Activated CD4-positive, alpha-beta memory T cell treated with anti-CD3 and anti-CD28 coated beads for 36 hours (primary cell): Measurements from ENCODE around the gene PRKAG1. TPM values are rescaled to one million over a fixed set of nuclear protein-coding genes. Genes with fewer than 3 reads are reported as not detected.

Experiments
- CTCF ChIA-PET: fragments of 350-600 bp; sonication (Branson Sonifier 250); formaldehyde crosslinking; loops from one replicate; lab custom pipeline; 2021; ENCODE audit warnings: antibody characterized with exemption, inconsistent platforms; lab: Charles Lee
- POLR2A ChIA-PET: fragments of 350-600 bp; sonication (Branson Sonifier 250); formaldehyde crosslinking; loops from one replicate; lab custom pipeline; 2021; ENCODE audit warnings: antibody characterized with exemption; lab: Charles Lee
- DNase-seq: peaks from one replicate; pipeline ENCODE4 v3.0.0-alpha.2; 2020
- H3K27ac Mint-ChIP-seq: one replicate; pipeline ENCODE4 v1.8.0; 2021; ENCODE audit warnings: mixed read lengths
- H3K27me3 Mint-ChIP-seq: one replicate; pipeline ENCODE4 v1.8.0; 2021; ENCODE audit warnings: mixed read lengths
- H3K36me3 Mint-ChIP-seq: one replicate; pipeline ENCODE4 v1.8.0; 2021; ENCODE audit warnings: mixed read lengths
- H3K4me1 Mint-ChIP-seq: one replicate; pipeline ENCODE4 v1.8.0; 2021; ENCODE audit warnings: low read depth, mixed read lengths
- H3K4me3 Mint-ChIP-seq: one replicate; pipeline ENCODE4 v1.8.0; 2021; ENCODE audit warnings: mild to moderate bottlenecking, mixed read lengths
- H3K9me3 Mint-ChIP-seq: one replicate; pipeline ENCODE4 v1.8.0; 2021; ENCODE audit warnings: mixed read lengths
- intact Hi-C: fragments of 100-400 bp; cut with micrococcal nuclease; formaldehyde crosslinking; loops from one replicate; pipeline ENCODE4 v1.15.1; 2023
- total RNA-seq, 2 experiments: library from RNA; stranded (reverse); gene quantifications; one replicate each; pipeline ENCODE4 v1.2.3, GENCODE V29; 2021

Gene PRKAG1
- total RNA-seq, 2 experiments from 2014 or later: 52.0 to 55.8 TPM

DNA sequence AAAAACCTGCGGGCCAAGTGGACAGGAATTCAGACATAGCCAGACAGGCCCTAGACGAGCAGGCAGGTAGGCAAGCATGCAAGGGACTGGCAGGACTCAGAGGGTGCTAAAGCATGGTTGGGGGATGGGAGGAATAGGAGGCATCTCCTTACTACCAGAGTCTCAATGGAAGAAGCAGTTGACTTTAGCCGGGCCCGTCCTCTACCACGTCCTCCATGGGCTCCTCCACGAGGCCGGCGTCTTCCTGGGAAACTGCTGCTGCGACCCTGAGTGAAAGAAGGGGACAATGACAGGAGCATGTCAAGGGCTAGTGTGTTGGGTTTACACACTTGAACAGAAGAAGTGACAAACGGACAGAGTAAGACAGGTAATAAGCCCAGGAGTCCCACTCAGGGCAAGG, 30.4 kb upstream of the PRKAG1 start:
- Mint-ChIP-seq H3K27me3 (no peaks in the 10 kb centered on the region), H3K4me3 (no peak overlapping the region), H3K4me1 (peaks cover under 1% of the 10 kb centered on the region), H3K9me3 (no peaks in the 10 kb centered on the region), H3K36me3 (peaks cover 74% of the 10 kb centered on the region), H3K27ac (no peak overlapping the region)
- CTCF ChIA-PET: interaction anchor here (1.0 to 1.5 kb wide), 5 partner anchors 15 to 61 kb away, joined by 3 to 5 read pairs (median 3); no protein-coding TSS in a partner anchor
- POLR2A ChIA-PET: no interaction called here
- DNase-seq: no peak
- intact Hi-C loops: no loop called here

DNA sequence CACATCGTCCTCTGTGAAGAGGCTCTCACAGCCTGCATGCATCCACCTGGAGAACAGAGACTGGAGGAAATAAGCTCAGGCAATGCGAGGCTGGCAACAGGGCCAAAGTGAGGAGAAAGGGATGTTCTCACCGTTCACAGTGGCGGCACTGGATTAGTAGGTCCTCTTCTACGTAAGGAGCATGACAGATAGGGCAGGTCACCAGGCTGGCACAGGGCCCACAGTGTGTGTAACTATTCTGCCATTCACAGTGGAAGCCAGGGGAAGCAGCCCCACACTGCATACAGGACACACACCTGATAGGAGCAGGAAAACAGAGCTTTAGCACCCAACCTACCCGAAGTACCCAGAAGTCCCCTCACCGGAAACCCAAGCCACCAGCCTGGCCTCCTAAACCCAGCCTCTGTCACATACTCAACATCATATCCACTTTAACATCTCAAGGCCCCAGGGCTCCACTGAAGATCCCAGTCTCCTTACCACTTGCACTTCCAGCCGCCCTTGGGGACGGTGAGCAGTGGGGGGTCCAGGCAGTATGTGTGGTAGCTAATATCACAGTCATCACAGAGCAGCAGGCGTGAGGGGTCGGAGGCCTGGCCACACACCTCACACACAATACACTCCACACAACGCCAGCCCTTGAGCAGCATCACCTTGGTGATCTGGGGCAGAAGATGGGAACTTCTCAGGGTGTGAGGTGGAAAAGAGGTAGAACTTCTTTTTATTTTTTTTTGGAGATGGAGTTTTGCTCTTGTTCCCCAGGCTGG, 27.7 kb upstream of the PRKAG1 start:
- peaks cover 75% of the 10 kb centered on the region for H3K36me3 Mint-ChIP-seq
- intact Hi-C loops: no loop called here
- CTCF ChIA-PET: interaction anchor here (0.9 kb wide), 1 partner anchor 22 kb away, joined by 3 read pairs; no protein-coding TSS in a partner anchor
- peaks cover 2% of the 10 kb centered on the region for H3K4me1 Mint-ChIP-seq
- H3K9me3 Mint-ChIP-seq: no peaks in the 10 kb centered on the region
- no peaks in the 10 kb centered on the region for H3K27me3 Mint-ChIP-seq
- POLR2A ChIA-PET: no interaction called here
- no peak overlapping the region for H3K27ac Mint-ChIP-seq
- no peak overlapping the region for H3K4me3 Mint-ChIP-seq
- DNase-seq: no peak

DNA sequence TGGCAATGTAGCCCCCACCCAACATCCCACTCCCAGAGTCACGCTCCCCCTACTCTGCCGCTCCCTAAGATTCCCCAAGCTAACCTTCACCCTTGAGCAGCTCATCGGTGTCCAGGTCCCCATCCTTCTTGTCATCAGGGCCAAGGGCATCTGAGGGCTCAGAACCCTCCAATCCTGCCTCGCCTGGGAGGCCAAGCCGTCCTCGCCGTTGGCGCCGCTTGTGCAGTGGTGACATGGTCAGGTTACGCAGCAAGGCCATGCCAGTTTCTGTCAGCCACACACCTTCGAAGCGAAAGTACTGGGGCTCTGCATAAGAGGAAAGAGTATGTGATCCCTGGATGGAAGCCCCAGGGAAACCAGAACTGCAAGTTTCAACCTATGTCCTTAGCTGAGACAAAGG, 26.1 kb upstream of the PRKAG1 start:
- Mint-ChIP-seq H3K4me3 (no peak overlapping the region), H3K4me1 (peaks cover 2% of the 10 kb centered on the region), H3K27ac (no peak overlapping the region), H3K27me3 (no peaks in the 10 kb centered on the region), H3K9me3 (no peaks in the 10 kb centered on the region), H3K36me3 (peaks cover 72% of the 10 kb centered on the region)
- POLR2A ChIA-PET: no interaction called here
- no peak for DNase-seq
- CTCF ChIA-PET: interaction anchor here (1.3 to 3.0 kb wide), 12 partner anchors 11 to 57 kb away, joined by 3 to 43 read pairs (median 9); partner anchors contain the start of gene DDN
- intact Hi-C loops: no loop called here

DNA sequence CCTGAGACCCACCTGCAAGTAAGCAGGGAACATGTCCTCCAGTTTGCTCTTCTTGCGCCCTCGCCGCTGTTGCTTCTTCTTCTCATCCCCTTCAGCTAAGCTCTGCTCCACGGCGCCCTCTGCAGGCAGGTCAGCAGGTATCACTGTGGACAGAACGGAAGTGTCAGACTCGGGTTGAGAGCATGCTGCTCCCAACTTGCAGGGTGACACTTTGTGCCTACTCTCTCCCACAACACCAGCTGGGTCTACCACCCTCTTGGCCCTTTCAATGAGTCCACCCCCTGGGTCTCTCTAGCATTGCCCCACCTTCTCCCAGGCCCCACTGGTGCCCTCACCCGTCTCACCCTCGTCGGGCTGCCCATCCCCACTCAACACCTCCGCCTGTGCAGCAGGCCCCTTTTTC, 25.3 kb upstream of the PRKAG1 start:
- no peaks in the 10 kb centered on the region for H3K27me3 Mint-ChIP-seq
- intact Hi-C loops: no loop called here
- peaks cover 2% of the 10 kb centered on the region for H3K4me1 Mint-ChIP-seq
- DNase-seq: peak; percentile 84
- ChIA-PET CTCF (interaction anchor here (0.6 to 3.0 kb wide), 30 partner anchors 9 to 200 kb away, joined by 3 to 43 read pairs (median 5); partner anchors contain the start of genes ARF3, DDN and TUBA1B), POLR2A (interaction anchor here (0.9 to 1.4 kb wide), 2 partner anchors 19 to 87 kb away, joined by 3 to 4 read pairs; partner anchors contain the start of gene TUBA1B)
- H3K27ac Mint-ChIP-seq: peak overlapping the region; percentile 51
- H3K4me3 Mint-ChIP-seq: no peak overlapping the region
- no peaks in the 10 kb centered on the region for H3K9me3 Mint-ChIP-seq
- H3K36me3 Mint-ChIP-seq: peaks cover 70% of the 10 kb centered on the region

DNA sequence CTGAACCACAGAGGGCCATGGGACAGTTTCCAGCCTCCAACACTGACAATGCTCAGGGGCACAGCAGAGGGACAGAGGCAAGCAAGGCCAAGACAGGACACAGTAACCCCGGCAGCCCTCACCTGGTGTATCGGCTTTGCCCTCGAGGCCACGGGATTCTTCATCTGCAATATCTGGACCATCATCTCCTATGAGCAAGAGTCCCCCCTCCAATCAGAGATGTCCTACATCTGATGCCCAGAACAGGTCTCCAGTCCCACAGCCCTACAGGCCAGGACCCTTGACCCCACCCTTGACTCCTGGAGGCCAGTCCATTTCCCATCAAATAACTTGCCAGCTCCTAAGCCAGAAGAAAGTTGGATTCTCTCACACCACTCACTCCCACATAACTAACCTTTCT, 24.7 kb upstream of the PRKAG1 start:
- Mint-ChIP-seq H3K9me3 (no peaks in the 10 kb centered on the region), H3K27me3 (no peaks in the 10 kb centered on the region), H3K36me3 (peaks cover 69% of the 10 kb centered on the region), H3K4me3 (no peak overlapping the region), H3K27ac (no peak overlapping the region), H3K4me1 (peaks cover 2% of the 10 kb centered on the region)
- CTCF ChIA-PET: interaction anchor here (0.6 to 3.0 kb wide), 29 partner anchors 8 to 201 kb away, joined by 3 to 43 read pairs (median 5); partner anchors contain the start of genes ARF3, DDN and TUBA1B
- intact Hi-C loops: no loop called here
- DNase-seq: no peak
- POLR2A ChIA-PET: interaction anchor here (0.9 to 1.4 kb wide), 3 partner anchors 11 to 88 kb away, joined by 3 to 4 read pairs (median 3); partner anchors contain the start of gene TUBA1B

DNA sequence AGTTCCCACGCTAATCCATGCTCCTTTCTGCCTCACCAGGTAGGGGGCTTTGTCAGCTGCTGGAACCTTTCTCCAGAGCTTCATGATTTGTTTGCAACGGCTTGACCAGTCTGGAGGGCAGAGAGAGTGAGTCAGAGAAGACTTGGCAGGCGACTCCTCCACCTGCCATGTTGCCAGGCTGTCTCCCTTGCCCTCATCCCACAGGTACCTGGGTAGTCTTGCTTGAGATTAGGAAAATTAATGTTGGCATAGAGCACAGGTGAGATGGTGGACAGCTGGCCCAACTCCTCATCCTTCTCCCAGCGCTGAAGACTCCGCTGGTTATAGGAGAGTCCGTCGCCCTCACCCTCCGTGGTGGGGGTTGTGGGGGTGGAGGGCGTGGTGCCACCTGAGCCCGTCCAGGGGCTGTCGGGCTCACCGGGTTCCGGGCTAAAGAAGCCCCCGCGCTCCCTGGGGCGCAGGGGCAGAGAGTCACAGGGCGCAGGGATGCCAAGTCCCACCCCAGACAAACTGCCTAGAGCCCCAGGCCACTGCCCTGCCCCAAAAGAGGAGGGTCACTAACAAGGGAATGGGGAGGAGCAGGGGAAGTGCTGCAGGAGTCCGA, 23.4 kb upstream of the PRKAG1 start:
- ChIA-PET CTCF (interaction anchor here (1.0 to 2.9 kb wide), 2 partner anchors 44 to 54 kb away, joined by 4 to 43 read pairs; partner anchors contain the start of gene DDN), POLR2A (no interaction called here)
- Mint-ChIP-seq H3K36me3 (peaks cover 62% of the 10 kb centered on the region), H3K27ac (no peak overlapping the region), H3K9me3 (no peaks in the 10 kb centered on the region), H3K4me3 (no peak overlapping the region), H3K4me1 (peaks cover 2% of the 10 kb centered on the region), H3K27me3 (no peaks in the 10 kb centered on the region)
- no peak for DNase-seq
- intact Hi-C loops: no loop called here

DNA sequence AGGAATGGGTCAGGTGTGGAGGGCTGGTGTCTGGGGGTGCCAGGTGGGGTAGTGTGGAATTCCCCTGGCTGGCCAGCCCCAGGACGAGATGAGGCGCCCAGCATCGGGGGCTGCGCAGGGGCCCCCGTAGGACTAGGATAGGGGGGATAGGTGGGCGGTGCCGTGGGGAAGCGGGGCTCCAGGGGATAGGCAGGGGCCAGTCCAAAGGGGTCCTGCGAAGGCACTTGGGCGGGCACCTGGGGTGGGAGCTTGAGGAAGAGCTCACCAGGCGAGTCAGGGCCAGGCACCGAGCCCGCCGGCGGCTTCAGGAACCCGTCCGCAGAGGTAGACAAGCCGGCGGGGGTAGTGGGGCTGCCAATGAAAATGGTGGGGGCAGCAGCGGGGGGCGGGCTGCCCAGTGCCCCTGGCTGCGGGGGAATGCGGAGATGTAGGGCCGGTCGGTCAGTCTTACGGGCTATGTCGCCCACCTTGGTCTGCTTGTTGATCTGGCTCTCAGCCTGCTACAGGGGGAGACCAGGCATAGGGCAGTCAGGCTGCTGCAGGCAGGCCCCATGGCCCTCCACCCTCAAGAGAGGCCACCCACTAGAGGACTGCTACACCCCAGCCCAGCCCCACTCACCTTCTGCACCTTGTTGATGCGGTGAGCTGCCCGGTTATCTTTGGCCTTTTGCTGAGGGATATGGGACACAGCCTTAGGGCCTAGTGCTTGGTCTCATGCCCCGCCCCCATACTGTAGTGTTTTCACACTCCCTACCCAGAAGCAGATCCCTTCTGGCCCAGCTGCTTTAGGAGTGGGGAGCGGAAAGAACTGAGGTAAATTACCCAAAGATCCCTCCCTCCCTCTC, 22.7 kb upstream of the PRKAG1 start:
- Mint-ChIP-seq H3K4me1 (peaks cover 2% of the 10 kb centered on the region), H3K9me3 (no peaks in the 10 kb centered on the region), H3K4me3 (no peak overlapping the region), H3K27me3 (no peaks in the 10 kb centered on the region), H3K27ac (no peak overlapping the region), H3K36me3 (peaks cover 59% of the 10 kb centered on the region)
- intact Hi-C loops: no loop called here
- ChIA-PET POLR2A (no interaction called here), CTCF (interaction anchor here (1.0 kb wide), 1 partner anchor 53 kb away, joined by 4 read pairs; no protein-coding TSS in a partner anchor)
- DNase-seq: no peak

DNA sequence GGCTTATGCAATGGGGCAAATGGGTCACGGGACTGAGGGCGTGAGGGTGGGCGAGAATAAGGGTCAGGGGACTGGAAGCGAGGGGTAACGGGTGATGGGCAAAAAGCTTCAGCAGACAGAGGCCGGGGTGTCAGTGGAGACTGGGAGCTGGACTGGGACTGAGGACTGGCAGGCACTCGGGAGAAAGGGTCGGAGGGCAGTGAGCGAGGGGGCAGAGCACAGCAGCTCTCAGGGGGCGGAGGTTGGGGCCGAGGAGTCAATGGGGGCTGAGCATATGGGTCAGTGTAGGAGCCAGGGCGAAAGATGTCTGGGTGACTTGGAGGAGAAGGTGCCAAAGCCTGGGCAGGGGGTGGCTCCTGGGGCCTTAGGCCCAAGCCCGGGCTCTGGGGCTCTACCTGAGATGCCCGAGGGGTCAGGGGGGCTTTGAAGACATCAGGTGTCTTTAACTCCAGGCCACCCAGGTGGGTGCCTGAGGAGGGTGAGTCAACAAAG, 21.8 kb upstream of the PRKAG1 start:
- H3K4me3 Mint-ChIP-seq: no peak overlapping the region
- H3K27me3 Mint-ChIP-seq: no peaks in the 10 kb centered on the region
- intact Hi-C loops: no loop called here
- no peak overlapping the region for H3K27ac Mint-ChIP-seq
- no peak for DNase-seq
- peaks cover 2% of the 10 kb centered on the region for H3K4me1 Mint-ChIP-seq
- H3K9me3 Mint-ChIP-seq: no peaks in the 10 kb centered on the region
- POLR2A ChIA-PET: interaction anchor here (1.3 kb wide), 1 partner anchor 8 kb away, joined by 3 read pairs; no protein-coding TSS in a partner anchor
- CTCF ChIA-PET: interaction anchor here (1.3 kb wide), 1 partner anchor 58 kb away, joined by 3 read pairs; no protein-coding TSS in a partner anchor
- peaks cover 54% of the 10 kb centered on the region for H3K36me3 Mint-ChIP-seq

DNA sequence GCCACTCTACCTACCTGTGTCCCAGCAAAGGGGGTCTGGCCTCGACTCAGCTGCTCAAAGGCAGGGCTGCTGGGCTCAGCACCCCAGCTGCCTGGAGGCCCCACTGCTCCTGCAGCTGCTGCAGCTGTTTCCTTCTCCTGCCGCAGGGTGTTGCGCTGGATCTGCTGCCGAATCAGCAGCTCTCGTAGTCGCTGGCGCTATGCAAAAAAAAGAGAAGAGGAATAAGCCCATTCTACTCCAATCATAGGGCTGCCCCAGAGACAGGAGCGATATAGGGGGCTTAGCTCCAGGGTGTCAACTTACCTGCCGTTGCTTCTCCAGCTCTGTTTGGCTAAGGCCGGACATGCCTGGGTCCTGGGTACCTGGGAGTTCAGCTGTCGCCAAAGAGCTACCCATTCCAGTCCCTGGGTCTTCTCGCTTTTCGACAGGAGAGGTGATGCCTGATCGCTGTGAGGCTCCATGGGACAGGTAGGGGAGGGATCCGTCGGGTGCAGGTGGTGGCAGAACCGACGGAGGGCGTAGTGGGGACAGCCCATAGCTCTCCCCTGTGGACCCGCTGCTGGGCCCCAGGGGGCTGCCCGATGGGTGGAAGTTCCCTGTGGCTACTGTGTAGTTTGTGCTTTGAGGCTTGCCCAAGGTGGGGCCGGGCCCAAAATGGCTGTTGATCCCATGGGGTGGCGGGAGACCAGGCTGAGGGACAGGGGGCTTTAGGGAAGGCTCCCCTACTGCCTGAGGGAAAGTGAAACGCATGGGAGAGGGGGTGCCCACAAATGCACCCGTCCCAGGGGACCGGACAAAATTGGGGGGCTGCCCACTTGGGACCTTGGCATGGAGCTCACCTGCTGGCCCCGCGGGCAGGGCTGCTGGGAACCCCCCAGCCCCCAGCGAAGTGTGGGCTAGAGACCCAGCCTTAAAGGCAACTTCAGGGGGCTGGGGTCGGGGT, 21.1 kb upstream of the PRKAG1 start:
- intact Hi-C loops: no loop called here
- ChIA-PET POLR2A (interaction anchor here (0.6 to 1.5 kb wide), 3 partner anchors 8 to 92 kb away, joined by 3 read pairs; partner anchors contain the start of genes LMBR1L and TUBA1B), CTCF (interaction anchor here (1.3 to 1.4 kb wide), 2 partner anchors 24 to 59 kb away, joined by 3 to 6 read pairs; no protein-coding TSS in a partner anchor)
- no peak overlapping the region for H3K27ac Mint-ChIP-seq
- DNase-seq: no peak
- no peaks in the 10 kb centered on the region for H3K9me3 Mint-ChIP-seq
- peaks cover 2% of the 10 kb centered on the region for H3K4me1 Mint-ChIP-seq
- H3K27me3 Mint-ChIP-seq: no peaks in the 10 kb centered on the region
- peaks cover 53% of the 10 kb centered on the region for H3K36me3 Mint-ChIP-seq
- no peak overlapping the region for H3K4me3 Mint-ChIP-seq

DNA sequence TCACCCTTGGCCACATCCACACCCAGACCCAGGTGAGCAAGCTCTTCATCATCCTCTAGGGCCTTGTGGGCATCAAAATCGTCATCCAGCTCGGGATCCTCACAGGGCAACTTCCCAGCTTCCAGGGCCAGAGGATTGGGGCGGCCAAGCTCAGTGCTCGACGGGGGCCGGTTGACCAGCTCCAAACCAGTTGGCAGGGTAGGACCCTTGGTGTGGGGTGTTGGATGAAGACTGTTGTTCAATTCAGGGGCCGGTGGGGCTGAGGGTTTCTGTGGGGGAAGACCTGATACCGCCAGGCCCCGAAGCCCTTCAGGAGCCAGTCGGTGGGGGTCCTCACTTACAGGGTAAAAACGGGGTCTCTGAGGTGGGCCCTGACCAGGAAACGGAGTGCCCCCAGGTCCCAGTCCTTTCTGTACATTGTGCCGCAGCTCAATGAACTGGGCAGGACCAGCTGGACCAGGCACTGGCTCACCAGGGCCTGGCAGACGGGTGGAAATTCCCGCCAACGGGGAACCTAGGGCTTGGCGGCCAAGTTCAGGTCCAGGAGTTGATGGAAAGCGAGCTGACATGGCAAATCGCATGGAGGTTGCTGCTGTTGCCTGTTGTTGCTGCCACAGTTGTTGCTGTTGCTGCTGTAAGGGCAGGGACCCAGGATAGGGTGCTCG, 19.8 kb upstream of the PRKAG1 start:
- Mint-ChIP-seq H3K27ac (no peak overlapping the region), H3K36me3 (peaks cover 46% of the 10 kb centered on the region), H3K9me3 (no peaks in the 10 kb centered on the region), H3K27me3 (no peaks in the 10 kb centered on the region), H3K4me3 (no peak overlapping the region), H3K4me1 (no peaks in the 10 kb centered on the region)
- intact Hi-C loops: no loop called here
- POLR2A ChIA-PET: interaction anchor here (0.5 to 1.5 kb wide), 2 partner anchors 35 to 93 kb away, joined by 3 read pairs; partner anchors contain the start of gene TUBA1B
- DNase-seq: no peak
- CTCF ChIA-PET: interaction anchor here (1.0 to 2.5 kb wide), 5 partner anchors 21 to 50 kb away, joined by 3 to 10 read pairs (median 6); no protein-coding TSS in a partner anchor
